Astrocyte (in vitro differentiated cells and primary cell): ENCODE measurements around the gene CTXN2. TPM values are rescaled to one million over a fixed set of nuclear protein-coding genes. Genes with fewer than 3 reads are reported as not detected.

ENCODE experiments used
- DNase-seq: peaks from one replicate; pipeline ENCODE4 v3.0.0-alpha.2; 2010; ENCODE audit warnings: low read depth
- FAIRE-seq: peaks from 2 replicates; lab custom pipeline; 2011; peaks lifted over from hg19 to GRCh38; lab: Jason Lieb, UNC
- H2AFZ ChIP-seq: 2 replicates; pipeline ENCODE4 v1.6.0; 2012; ENCODE audit warnings: low read depth, low read length, inconsistent platforms
- H3K27ac ChIP-seq: 2 replicates; pipeline ENCODE4 v1.5.1; 2011; ENCODE audit warnings: low read depth, low read length, inconsistent platforms
- H3K27me3 ChIP-seq: 2 replicates; pipeline ENCODE4 v1.6.0; 2011; ENCODE audit warnings: low read length, inconsistent platforms; ENCODE audit not compliant: insufficient read depth
- H3K36me3 ChIP-seq: 2 replicates; pipeline ENCODE4 v1.5.1; 2011; ENCODE audit warnings: low read length, inconsistent platforms; ENCODE audit not compliant: insufficient read depth
- H3K4me1 ChIP-seq: 2 replicates; pipeline ENCODE4 v1.5.1; 2011; ENCODE audit warnings: low read length, inconsistent platforms; ENCODE audit not compliant: insufficient read depth
- H3K4me2 ChIP-seq: 2 replicates; pipeline ENCODE4 v1.6.0; 2012; ENCODE audit warnings: low read length, inconsistent platforms
- H3K4me3 ChIP-seq: 2 replicates; pipeline ENCODE4 v1.5.1; 2011; ENCODE audit warnings: low read depth, mild to moderate bottlenecking, low read length, inconsistent platforms; ENCODE audit not compliant: insufficient read depth
- H3K79me2 ChIP-seq: 2 replicates; pipeline ENCODE4 v1.6.0; 2012; ENCODE audit warnings: mild to moderate bottlenecking, low read length, inconsistent platforms; ENCODE audit not compliant: insufficient read depth
- H3K9ac ChIP-seq: 2 replicates; pipeline ENCODE4 v1.6.0; 2012; ENCODE audit warnings: mild to moderate bottlenecking, low read length, inconsistent platforms
- H3K9me3 ChIP-seq: 2 replicates; pipeline ENCODE4 v1.5.1; 2012; ENCODE audit warnings: low read depth, mild to moderate bottlenecking, low read length, inconsistent platforms; ENCODE audit not compliant: insufficient read depth
- H4K20me1 ChIP-seq: 2 replicates; pipeline ENCODE4 v1.6.0; 2012; ENCODE audit warnings: low read length, inconsistent platforms; ENCODE audit not compliant: insufficient read depth
- H3K27ac Mint-ChIP-seq: one replicate; pipeline ENCODE4 v1.8.0; 2021; ENCODE audit warnings: mild to moderate bottlenecking, mixed read lengths; ENCODE audit not compliant: unreplicated experiment
- H3K27me3 Mint-ChIP-seq: one replicate; pipeline ENCODE4 v1.8.0; 2021; ENCODE audit warnings: low read depth, mixed read lengths; ENCODE audit not compliant: unreplicated experiment
- H3K36me3 Mint-ChIP-seq: one replicate; pipeline ENCODE4 v1.8.0; 2021; ENCODE audit warnings: low read depth, mixed read lengths; ENCODE audit not compliant: unreplicated experiment
- H3K4me1 Mint-ChIP-seq: one replicate; pipeline ENCODE4 v1.8.0; 2021; ENCODE audit warnings: low read depth, mixed read lengths; ENCODE audit not compliant: unreplicated experiment
- H3K4me3 Mint-ChIP-seq: one replicate; pipeline ENCODE4 v1.8.0; 2021; ENCODE audit warnings: mild to moderate bottlenecking, moderate library complexity, mixed read lengths; ENCODE audit not compliant: unreplicated experiment
- H3K9me3 Mint-ChIP-seq: one replicate; pipeline ENCODE4 v1.8.0; 2021; ENCODE audit warnings: mild to moderate bottlenecking, mixed read lengths; ENCODE audit not compliant: unreplicated experiment
- EZH2 ChIP-seq: IDR thresholded peaks from 2 replicates; pipeline ENCODE4 v1.6.1; 2012; ENCODE audit warnings: mild to moderate bottlenecking, low read length, inconsistent platforms; ENCODE audit not compliant: insufficient read depth
- total RNA-seq: library from RNA; stranded (reverse); gene quantifications from 2 replicates; pipeline ENCODE4 v1.2.1, GENCODE V29; 2021
- TF ChIP-seq, protein P1 (sequence below): IDR thresholded peaks from 2 replicates; pipeline ENCODE4 v1.5.1; 2011; ENCODE audit warnings: low read depth, mild to moderate bottlenecking, inconsistent platforms, low read length, moderate library complexity; ENCODE audit not compliant: insufficient read depth

Gene CTXN2
- total RNA-seq, 1 donor from 2014 or later = not detected

DNA sequence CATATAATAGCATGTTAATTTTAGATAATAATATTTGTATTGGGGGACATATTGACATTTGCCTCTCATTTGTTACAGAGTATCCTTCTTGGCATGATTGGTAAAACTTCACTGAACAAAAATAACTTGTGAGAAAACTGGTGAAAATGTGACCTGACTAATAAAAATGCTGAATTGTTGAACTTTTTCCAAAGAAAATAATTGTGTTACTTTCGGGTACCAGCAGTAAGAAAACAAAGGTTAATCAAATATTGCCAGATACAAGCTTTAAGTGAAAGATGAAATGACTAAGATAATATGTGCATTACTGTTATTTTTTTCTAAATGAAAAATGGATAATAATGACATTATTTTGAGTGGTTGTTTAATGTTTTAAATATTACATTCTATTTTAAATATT lies 29.8 kb downstream of the CTXN2 start:
- H3K9me3 ChIP-seq = no peaks in the 10 kb centered on the region
- FAIRE-seq = no peak
- Mint-ChIP-seq H3K9me3 (no peaks in the 10 kb centered on the region), H3K4me1 (no peaks in the 10 kb centered on the region), H3K27ac (no peak overlapping the region), H3K36me3 (no peaks in the 10 kb centered on the region), H3K27me3 (peaks cover 4% of the 10 kb centered on the region), H3K4me3 (no peak overlapping the region)
- no peak overlapping the region for H3K4me3 ChIP-seq
- TF ChIP-seq, protein P1, sequence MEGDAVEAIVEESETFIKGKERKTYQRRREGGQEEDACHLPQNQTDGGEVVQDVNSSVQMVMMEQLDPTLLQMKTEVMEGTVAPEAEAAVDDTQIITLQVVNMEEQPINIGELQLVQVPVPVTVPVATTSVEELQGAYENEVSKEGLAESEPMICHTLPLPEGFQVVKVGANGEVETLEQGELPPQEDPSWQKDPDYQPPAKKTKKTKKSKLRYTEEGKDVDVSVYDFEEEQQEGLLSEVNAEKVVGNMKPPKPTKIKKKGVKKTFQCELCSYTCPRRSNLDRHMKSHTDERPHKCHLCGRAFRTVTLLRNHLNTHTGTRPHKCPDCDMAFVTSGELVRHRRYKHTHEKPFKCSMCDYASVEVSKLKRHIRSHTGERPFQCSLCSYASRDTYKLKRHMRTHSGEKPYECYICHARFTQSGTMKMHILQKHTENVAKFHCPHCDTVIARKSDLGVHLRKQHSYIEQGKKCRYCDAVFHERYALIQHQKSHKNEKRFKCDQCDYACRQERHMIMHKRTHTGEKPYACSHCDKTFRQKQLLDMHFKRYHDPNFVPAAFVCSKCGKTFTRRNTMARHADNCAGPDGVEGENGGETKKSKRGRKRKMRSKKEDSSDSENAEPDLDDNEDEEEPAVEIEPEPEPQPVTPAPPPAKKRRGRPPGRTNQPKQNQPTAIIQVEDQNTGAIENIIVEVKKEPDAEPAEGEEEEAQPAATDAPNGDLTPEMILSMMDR = no peak
- TF ChIP-seq EZH2 = no peak
- no peak overlapping the region for H3K9ac ChIP-seq
- H3K79me2 ChIP-seq = no peaks in the 10 kb centered on the region
- no peaks in the 10 kb centered on the region for H3K4me1 ChIP-seq
- no peaks in the 10 kb centered on the region for H3K36me3 ChIP-seq
- H2AFZ ChIP-seq = no peak overlapping the region
- no peak overlapping the region for H3K27ac ChIP-seq
- no peaks in the 10 kb centered on the region for H4K20me1 ChIP-seq
- no peak overlapping the region for H3K4me2 ChIP-seq
- H3K27me3 ChIP-seq = no peaks in the 10 kb centered on the region
- DNase-seq = no peak

GRCh38 chr15:48221885-48222284 lies 30.4 kb downstream of the CTXN2 start:
- no peak overlapping the region for H3K27ac Mint-ChIP-seq
- no peak overlapping the region for H3K4me3 ChIP-seq
- H3K4me2 ChIP-seq = no peak overlapping the region
- no peak overlapping the region for H3K9ac ChIP-seq
- TF ChIP-seq, protein P1 = no peak
- no peak for TF ChIP-seq EZH2
- H3K9me3 Mint-ChIP-seq = no peaks in the 10 kb centered on the region
- no peaks in the 10 kb centered on the region for H3K79me2 ChIP-seq
- no peak overlapping the region for H3K4me3 Mint-ChIP-seq
- DNase-seq = no peak
- no peaks in the 10 kb centered on the region for H4K20me1 ChIP-seq
- no peaks in the 10 kb centered on the region for H3K4me1 ChIP-seq
- H2AFZ ChIP-seq = no peak overlapping the region
- no peaks in the 10 kb centered on the region for H3K36me3 ChIP-seq
- peaks cover 4% of the 10 kb centered on the region for H3K27me3 Mint-ChIP-seq
- no peaks in the 10 kb centered on the region for H3K4me1 Mint-ChIP-seq
- H3K36me3 Mint-ChIP-seq = no peaks in the 10 kb centered on the region
- no peaks in the 10 kb centered on the region for H3K27me3 ChIP-seq
- FAIRE-seq = no peak
- H3K27ac ChIP-seq = no peak overlapping the region
- no peaks in the 10 kb centered on the region for H3K9me3 ChIP-seq

GRCh38 chr15:48222627-48223026 lies 31.2 kb downstream of the CTXN2 start:
- Mint-ChIP-seq H3K27ac (no peak overlapping the region), H3K36me3 (no peaks in the 10 kb centered on the region)
- H3K4me1 ChIP-seq = no peaks in the 10 kb centered on the region

More at GRCh38 chr15:48222627-48223026, 31.2 kb downstream of the CTXN2 start:
- no peaks in the 10 kb centered on the region for H3K4me1 Mint-ChIP-seq
- Histone ChIP-seq H3K9ac (no peak overlapping the region), H3K36me3 (no peaks in the 10 kb centered on the region), H3K4me3 (no peak overlapping the region), H3K79me2 (no peaks in the 10 kb centered on the region), H3K9me3 (no peaks in the 10 kb centered on the region), H4K20me1 (no peaks in the 10 kb centered on the region), H3K4me2 (no peak overlapping the region), H3K27me3 (no peaks in the 10 kb centered on the region), H3K27ac (no peak overlapping the region), H2AFZ (no peak overlapping the region)
- DNase-seq = no peak
- no peak overlapping the region for H3K4me3 Mint-ChIP-seq
- H3K27me3 Mint-ChIP-seq = peaks cover 4% of the 10 kb centered on the region
- no peak for TF ChIP-seq EZH2
- TF ChIP-seq, protein P1 = no peak
- H3K9me3 Mint-ChIP-seq = no peaks in the 10 kb centered on the region
- FAIRE-seq = no peak
